Tibial artery (tissue), 4 donors: ENCODE measurements around the gene TTC7B.

Experiments used
- DNase-seq, 2 donors: peaks; one replicate each; pipeline ENCODE4 v3.0.0-alpha.2; 2019
- H3K27ac ChIP-seq, 2 donors: fragments of 200-600 bp; sonication (generic) in 1 of 2; 1 replicate in 1 of 2; 2 replicates in 1 of 2; pipeline ENCODE4 v1.5.1; 2018 to 2019; ENCODE audit warnings: mild to moderate bottlenecking in 1 of 2
- H3K27me3 ChIP-seq, 2 donors: fragments of 200-600 bp; sonication (generic) in 1 of 2; one replicate each; pipeline versions ENCODE4 v1.5.1 to v1.6.0; 2016 to 2019
- H3K36me3 ChIP-seq, 3 donors: fragments of 200-600 bp; sonication (generic) in 2 of 3; one replicate each; pipeline ENCODE4 v1.5.1; 2016 to 2019; ENCODE audit warnings: mild to moderate bottlenecking in 2 of 3
- H3K4me1 ChIP-seq, 4 donors: fragments of 200-600 bp; sonication (generic) in 2 of 4; 1 replicate in 3 of 4; 2 replicates in 1 of 4; pipeline ENCODE4 v1.5.1; 2016 to 2019
- H3K4me3 ChIP-seq, 2 donors: fragments of 200-600 bp; sonication (generic) in 1 of 2; 1 replicate in 1 of 2; 2 replicates in 1 of 2; pipeline ENCODE4 v1.5.1; 2018 to 2019; ENCODE audit warnings: mild to moderate bottlenecking in 2 of 2
- H3K9me3 ChIP-seq, 3 donors: fragments of 200-600 bp; sonication (generic) in 1 of 3; one replicate each; pipeline ENCODE4 v1.5.1; 2016 to 2019
- CTCF ChIP-seq, 2 experiments: fragments of 200-600 bp in 1 of 2; fragments of 450-650 bp in 1 of 2; IDR thresholded peaks; one replicate each; pipeline ENCODE4 v1.5.1; 2017 to 2019; ENCODE audit warnings: antibody characterized with exemption in 2 of 2, mild to moderate bottlenecking in 1 of 2, moderate library complexity in 1 of 2
- intact Hi-C: fragments of 100-400 bp; cut with DNase I; formaldehyde crosslinking; loops from one replicate; pipeline ENCODE4 v1.15.0; 2023; ENCODE audit warnings: low total_unique reads

TTC7B gene

GRCh38 chr14:90587918-90588317, 228.3 kb downstream of the TTC7B start:
- Histone ChIP-seq H3K27ac (no peak overlapping the region), H3K27me3 (no peaks in the 10 kb centered on the region), H3K4me1 (no peaks in the 10 kb centered on the region), H3K4me3 (no peak overlapping the region), H3K9me3 (no peaks in the 10 kb centered on the region), H3K36me3 (peaks cover 0 to 26% (median 7%) of the 10 kb centered on the region in 3 donors)
- no peak for TF ChIP-seq CTCF (IDR thresholded peaks at IDR 0.05)
- intact Hi-C loops = no loop called here
- no peak for DNase-seq

DNA sequence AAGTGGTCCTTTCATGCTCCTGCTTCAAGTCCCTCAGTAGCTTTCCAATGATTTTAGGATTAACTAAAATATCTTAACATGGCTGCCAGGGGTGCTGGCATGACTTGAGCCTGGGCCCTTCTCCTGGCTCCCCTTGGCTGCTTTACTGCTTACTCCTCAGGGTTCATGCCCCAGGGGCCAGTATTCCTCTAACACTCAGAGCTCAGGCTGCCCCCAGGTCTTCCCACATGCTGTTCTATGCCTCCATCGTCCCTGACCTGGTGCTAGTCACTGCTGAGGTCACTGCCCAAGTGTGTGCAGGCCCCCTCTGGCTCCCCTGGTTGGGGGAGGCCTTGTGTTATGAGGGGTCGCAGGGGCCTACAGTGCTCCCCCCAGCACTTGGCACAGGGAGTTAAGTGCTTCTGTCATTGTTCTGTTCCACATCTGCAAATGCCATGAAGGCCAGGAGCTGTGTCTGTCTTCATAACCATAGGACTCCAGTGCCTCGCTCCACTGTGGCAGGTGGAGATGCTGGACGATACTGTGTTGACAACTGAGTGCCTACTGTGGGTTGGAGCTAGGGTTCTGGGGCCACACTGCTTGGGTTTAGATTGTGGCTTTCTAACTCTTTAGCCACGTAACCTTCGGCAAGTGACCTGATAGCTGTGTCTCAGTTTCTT, 228.8 kb downstream of the TTC7B start:
- intact Hi-C loops = no loop called here
- peaks cover 0 to 24% (median 9%) of the 10 kb centered on the region in 3 donors for H3K36me3 ChIP-seq
- no peak overlapping the region for H3K27ac ChIP-seq
- H3K9me3 ChIP-seq = no peaks in the 10 kb centered on the region
- H3K27me3 ChIP-seq = no peaks in the 10 kb centered on the region
- TF ChIP-seq CTCF (IDR thresholded peaks at IDR 0.05) = no peak
- H3K4me3 ChIP-seq = no peak overlapping the region
- peak in 1 of 2 donors; percentile 61 for DNase-seq
- no peaks in the 10 kb centered on the region for H3K4me1 ChIP-seq

GRCh38 chr14:90585106-90585505, 231.1 kb downstream of the TTC7B start:
- no peak for TF ChIP-seq CTCF (IDR thresholded peaks at IDR 0.05)
- no peak for DNase-seq
- no peak overlapping the region for H3K4me3 ChIP-seq

GRCh38 chr14:90583916-90584605, 232.2 kb downstream of the TTC7B start:
- Histone ChIP-seq H3K36me3 (peaks cover 0 to 14% (median 6%) of the 10 kb centered on the region in 3 donors), H3K9me3 (no peaks in the 10 kb centered on the region), H3K4me3 (no peak overlapping the region), H3K27ac (no peak overlapping the region), H3K27me3 (no peaks in the 10 kb centered on the region), H3K4me1 (no peaks in the 10 kb centered on the region)
- DNase-seq = no peak
- intact Hi-C loops = no loop called here
- no peak for TF ChIP-seq CTCF (IDR thresholded peaks at IDR 0.05)

More at GRCh38 chr14:90585106-90585505, 231.1 kb downstream of the TTC7B start:
- H3K27me3 ChIP-seq = no peaks in the 10 kb centered on the region
- no peaks in the 10 kb centered on the region for H3K4me1 ChIP-seq
- H3K27ac ChIP-seq = no peak overlapping the region
- no peaks in the 10 kb centered on the region for H3K9me3 ChIP-seq
- peaks cover 0 to 14% (median 8%) of the 10 kb centered on the region in 3 donors for H3K36me3 ChIP-seq
- intact Hi-C loops = no loop called here

- H3K27ac ChIP-seq = no peak overlapping the region
- H3K36me3 ChIP-seq = peaks cover 3 to 15% (median 8%) of the 10 kb centered on the region in 3 donors
- no peaks in the 10 kb centered on the region for H3K4me1 ChIP-seq
- no peak for DNase-seq
- intact Hi-C loops = no loop called here
- no peaks in the 10 kb centered on the region for H3K27me3 ChIP-seq
- TF ChIP-seq CTCF (IDR thresholded peaks at IDR 0.05) = no peak
- no peaks in the 10 kb centered on the region for H3K9me3 ChIP-seq
- H3K4me3 ChIP-seq = no peak overlapping the region
These were observed 232.8 kb downstream of the TTC7B start for GRCh38 chr14:90583427-90583826.
